T-helper 1 cell treated with Interleukin-12 subunit alpha and Interleukin-12 subunit beta and Interleukin-4 antibody, amounts not matched to agents 30 μg/mL and 1 μg/mL, for 36 hours (primary cell): ENCODE results near the gene MGA.

Source experiments
- H3K27ac Mint-ChIP-seq: one replicate; pipeline ENCODE4 v1.8.0; 2021; ENCODE audit warnings: mild to moderate bottlenecking, mixed read lengths
- H3K27me3 Mint-ChIP-seq: one replicate; pipeline ENCODE4 v1.8.0; 2021; ENCODE audit warnings: low read depth, mixed read lengths
- H3K36me3 Mint-ChIP-seq: one replicate; pipeline ENCODE4 v1.8.0; 2021; ENCODE audit warnings: low read depth, mixed read lengths
- H3K4me1 Mint-ChIP-seq: one replicate; pipeline ENCODE4 v1.8.0; 2021; ENCODE audit warnings: low read depth, mixed read lengths
- H3K4me3 Mint-ChIP-seq: one replicate; pipeline ENCODE4 v1.8.0; 2021; ENCODE audit warnings: mild to moderate bottlenecking, moderate library complexity, mixed read lengths
- H3K9me3 Mint-ChIP-seq: one replicate; pipeline ENCODE4 v1.8.0; 2021; ENCODE audit warnings: mixed read lengths

The MGA gene

DNA sequence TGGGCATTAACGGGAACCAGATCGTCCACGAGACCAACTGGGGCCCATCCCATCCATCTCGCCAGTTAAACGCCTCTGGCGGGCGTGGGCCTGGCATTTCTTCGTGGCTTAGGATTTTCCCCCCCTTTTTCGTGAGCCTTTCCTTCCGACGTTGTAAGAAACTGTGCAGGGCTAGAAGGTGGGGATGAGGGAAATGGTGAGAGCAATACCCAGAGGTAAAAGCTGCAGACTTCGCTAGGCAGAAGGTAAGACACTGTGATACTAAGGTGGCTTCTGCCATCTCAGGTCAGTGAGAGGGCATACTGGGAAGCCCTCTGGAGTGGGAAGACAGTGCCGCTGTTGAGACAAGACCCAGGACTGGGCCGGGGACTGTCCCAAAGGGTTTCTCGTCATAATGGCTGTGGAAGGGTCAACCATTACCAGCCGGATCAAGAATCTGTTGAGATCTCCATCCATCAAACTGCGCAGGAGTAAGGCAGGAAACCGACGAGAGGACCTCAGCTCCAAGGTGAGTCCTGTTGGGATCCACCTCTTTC lies 114.7 kb downstream of the MGA start:
- H3K4me1 Mint-ChIP-seq, result peaks cover 58% of the 10 kb centered on the region
- no peaks in the 10 kb centered on the region for H3K27me3 Mint-ChIP-seq
- H3K4me3 Mint-ChIP-seq, result peak overlapping the region; percentile 94
- H3K27ac Mint-ChIP-seq, result peak overlapping the region; percentile 93
- H3K36me3 Mint-ChIP-seq, result peaks cover 10% of the 10 kb centered on the region
- no peaks in the 10 kb centered on the region for H3K9me3 Mint-ChIP-seq

DNA sequence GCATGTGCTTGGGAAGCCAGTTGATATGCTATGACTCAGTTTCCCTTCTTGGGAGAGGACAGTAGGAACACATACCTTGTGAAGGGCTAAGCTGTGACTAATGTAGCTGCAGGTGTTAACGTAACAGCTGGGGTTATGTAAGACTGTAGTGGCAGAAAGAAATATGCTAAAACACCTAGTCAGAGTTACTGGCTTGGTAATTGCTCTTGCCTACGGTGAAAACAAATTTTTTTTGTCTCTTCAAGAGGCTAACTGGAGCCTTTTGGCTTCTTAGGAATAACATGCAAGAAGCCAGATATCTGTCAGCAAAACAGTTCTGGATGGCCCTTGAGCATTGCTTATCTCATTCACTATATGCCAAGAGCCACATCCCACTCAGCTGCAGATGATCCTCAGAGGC lies 115.4 kb downstream of the MGA start:
- H3K4me3 Mint-ChIP-seq, result peak overlapping the region; percentile 94
- H3K4me1 Mint-ChIP-seq, result peaks cover 64% of the 10 kb centered on the region
- H3K9me3 Mint-ChIP-seq, result no peaks in the 10 kb centered on the region
- H3K36me3 Mint-ChIP-seq, result peaks cover 11% of the 10 kb centered on the region
- no peaks in the 10 kb centered on the region for H3K27me3 Mint-ChIP-seq
- peak overlapping the region; percentile 93 for H3K27ac Mint-ChIP-seq

DNA sequence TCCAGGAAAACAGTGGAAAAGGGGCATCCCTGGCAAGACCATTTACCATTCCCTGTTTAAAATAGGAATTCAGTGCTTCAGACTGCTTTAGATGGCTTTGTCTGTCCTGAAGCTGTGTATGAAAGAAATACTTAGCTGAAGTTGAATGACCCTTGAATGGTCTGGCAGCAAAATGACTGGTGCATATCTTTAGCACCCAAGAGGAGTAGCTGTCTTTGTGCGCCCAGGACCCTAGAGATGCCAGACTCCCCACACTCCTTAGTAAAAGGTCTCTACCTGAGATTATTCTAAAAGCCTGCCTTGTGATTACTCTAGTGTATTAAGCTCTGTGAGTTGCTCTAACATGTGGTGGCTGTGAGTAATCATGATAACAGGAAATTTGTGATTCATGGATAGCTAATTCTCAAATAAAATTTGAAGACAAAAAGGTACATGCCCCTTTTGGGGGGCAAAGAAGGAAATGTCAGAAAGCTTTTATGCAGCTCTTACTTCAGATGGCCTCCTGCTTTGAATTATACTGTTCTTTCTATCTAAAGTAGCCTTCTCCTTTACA lies 117.3 kb downstream of the MGA start:
- no peak overlapping the region for H3K27ac Mint-ChIP-seq

DNA sequence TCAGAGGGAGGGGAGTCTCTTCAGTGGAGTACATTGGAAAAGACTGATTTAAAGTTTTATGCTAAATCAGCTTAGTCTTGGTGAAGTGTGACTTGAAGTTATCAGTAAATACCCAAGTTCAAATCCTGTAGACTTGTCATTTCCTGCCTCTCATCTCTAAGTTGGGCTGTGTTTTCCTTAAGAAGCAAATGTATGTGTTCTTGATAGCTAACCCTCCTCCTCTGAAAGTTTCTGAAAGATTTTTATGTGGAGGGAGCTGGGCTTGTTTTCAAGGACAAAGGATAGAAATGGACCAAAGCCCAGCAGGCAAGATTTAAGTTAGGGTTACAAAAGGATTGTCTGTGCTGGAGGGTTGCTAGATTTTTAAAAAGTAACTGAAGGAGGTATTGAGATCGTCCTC lies 118.3 kb downstream of the MGA start:
- H3K27ac Mint-ChIP-seq, result no peak overlapping the region

More for the DNA sequence above, 117.3 kb downstream of the MGA start:
- H3K9me3 Mint-ChIP-seq, result no peaks in the 10 kb centered on the region
- H3K27me3 Mint-ChIP-seq, result no peaks in the 10 kb centered on the region
- no peak overlapping the region for H3K4me3 Mint-ChIP-seq
- H3K36me3 Mint-ChIP-seq, result peaks cover 9% of the 10 kb centered on the region
- peaks cover 62% of the 10 kb centered on the region for H3K4me1 Mint-ChIP-seq

DNA sequence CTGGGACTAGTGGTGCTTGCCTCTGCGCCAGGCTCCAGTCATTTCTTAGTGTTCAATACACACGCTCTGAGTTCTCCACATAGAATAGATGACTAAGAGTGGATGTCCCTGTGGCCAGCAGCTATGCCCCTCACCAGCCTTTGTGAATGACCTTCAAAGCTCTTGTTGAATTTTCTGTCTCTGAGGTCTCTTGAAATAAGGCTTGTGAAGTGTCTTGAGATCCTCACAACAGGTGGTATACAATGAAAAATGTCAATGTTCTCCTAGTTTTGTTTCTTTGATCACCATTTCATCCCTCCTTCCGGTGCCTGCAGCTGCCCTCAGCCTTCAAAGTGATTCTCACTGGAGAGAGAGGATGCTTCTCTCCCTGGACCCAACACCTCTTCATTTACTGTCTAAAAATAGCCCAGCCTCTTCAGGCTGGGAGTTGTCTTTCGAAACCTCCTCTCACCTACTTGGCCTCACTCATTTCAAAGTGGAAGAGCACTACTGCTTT lies 119.5 kb downstream of the MGA start:
- H3K27me3 Mint-ChIP-seq, result no peaks in the 10 kb centered on the region
- peaks cover 56% of the 10 kb centered on the region for H3K4me1 Mint-ChIP-seq
- no peaks in the 10 kb centered on the region for H3K9me3 Mint-ChIP-seq
- peak overlapping the region; percentile 21 for H3K4me3 Mint-ChIP-seq
- H3K27ac Mint-ChIP-seq, result peak overlapping the region; percentile 67
- H3K36me3 Mint-ChIP-seq, result peaks cover 12% of the 10 kb centered on the region

More for the DNA sequence above, 118.3 kb downstream of the MGA start:
- H3K27me3 Mint-ChIP-seq, result no peaks in the 10 kb centered on the region
- no peak overlapping the region for H3K4me3 Mint-ChIP-seq
- no peaks in the 10 kb centered on the region for H3K9me3 Mint-ChIP-seq
- H3K36me3 Mint-ChIP-seq, result peaks cover 12% of the 10 kb centered on the region
- H3K4me1 Mint-ChIP-seq, result peaks cover 58% of the 10 kb centered on the region

DNA sequence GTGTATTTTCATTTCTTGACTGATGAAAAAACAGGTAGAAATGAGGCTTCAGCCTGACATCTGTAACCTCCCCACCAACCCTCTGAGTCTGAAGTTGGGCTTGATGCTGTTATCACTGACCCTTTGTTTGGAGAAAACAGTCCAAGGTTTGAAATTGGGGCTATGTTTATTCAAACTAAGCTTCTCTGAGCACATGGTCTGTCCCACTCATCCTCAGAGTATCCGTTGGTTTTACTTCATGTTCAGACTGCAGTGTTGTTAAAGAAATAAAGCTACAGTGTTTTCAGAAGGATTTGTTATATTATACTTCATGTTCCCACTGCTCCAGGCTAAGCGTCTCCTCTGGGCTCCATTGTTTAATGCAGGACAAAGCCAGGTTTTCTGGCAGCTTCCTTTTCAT lies 120.1 kb downstream of the MGA start:
- Mint-ChIP-seq H3K4me1 (peaks cover 51% of the 10 kb centered on the region), H3K27me3 (no peaks in the 10 kb centered on the region), H3K4me3 (peak overlapping the region; percentile 21), H3K9me3 (no peaks in the 10 kb centered on the region), H3K36me3 (peaks cover 12% of the 10 kb centered on the region), H3K27ac (peak overlapping the region; percentile 67)

DNA sequence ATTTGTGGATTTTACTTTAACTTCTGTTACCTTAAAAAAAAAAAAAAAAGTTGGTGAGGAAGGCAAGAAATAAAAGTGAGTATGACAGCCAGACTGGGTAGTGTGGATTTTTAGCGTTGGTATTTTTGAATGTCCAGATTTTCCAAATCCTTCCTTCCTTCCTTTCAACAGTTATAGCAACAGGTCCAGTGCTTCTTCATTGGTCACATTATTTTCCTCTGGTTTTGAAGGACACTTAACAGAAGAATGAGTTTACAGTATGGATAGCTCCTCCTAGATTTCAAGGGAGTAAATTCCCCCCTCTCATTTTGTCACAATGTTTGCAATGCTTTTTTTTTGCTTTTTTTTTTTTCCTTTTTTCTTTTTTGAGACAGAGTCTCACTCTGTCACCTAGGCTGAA lies 120.5 kb downstream of the MGA start:
- H3K27ac Mint-ChIP-seq, result no peak overlapping the region
- H3K27me3 Mint-ChIP-seq, result no peaks in the 10 kb centered on the region
- no peaks in the 10 kb centered on the region for H3K9me3 Mint-ChIP-seq
- no peak overlapping the region for H3K4me3 Mint-ChIP-seq
- H3K36me3 Mint-ChIP-seq, result peaks cover 12% of the 10 kb centered on the region
- peaks cover 47% of the 10 kb centered on the region for H3K4me1 Mint-ChIP-seq

DNA sequence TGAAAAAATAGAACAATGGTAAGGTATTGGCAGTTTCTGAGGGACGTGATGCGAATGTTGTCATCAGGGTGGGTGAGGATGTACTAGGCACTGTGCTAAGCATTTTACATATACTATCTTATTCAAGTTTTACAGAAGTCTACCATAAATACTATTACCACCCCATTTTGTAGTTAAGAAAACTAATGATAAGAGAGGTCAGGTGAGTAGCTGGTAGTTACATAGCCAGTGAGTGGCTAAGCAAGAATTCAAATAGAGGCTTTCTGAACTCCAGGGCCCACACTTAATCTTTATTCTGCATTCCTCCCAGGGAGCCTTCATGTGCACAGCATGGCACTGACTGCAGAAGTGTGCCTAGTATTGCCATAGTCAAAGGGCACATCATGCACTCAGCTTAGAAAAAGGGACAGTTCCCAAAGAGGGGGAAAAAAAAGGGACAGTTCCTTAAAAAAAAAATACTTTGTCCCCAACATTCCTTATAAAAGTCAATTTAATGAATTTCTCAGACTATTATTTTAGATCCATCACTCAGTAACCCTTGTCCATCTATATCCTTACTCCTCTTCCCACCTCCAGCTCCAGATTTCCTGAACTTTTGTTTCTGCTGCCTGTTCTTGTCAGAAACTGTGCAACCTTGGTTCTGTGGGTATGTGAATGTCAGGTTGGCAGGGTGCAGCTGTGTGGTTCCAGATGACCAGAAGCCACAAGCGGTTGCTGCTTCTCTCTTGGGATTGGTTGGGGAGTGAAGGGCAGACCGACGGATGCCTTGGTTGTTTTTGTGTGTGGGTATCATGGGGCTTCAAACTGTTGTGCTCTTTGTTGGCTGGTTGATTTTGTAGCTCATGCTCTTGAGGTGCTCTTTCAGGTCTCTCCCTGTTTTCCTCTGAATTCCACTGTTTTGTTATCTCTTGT lies 122.4 kb downstream of the MGA start:
- Mint-ChIP-seq H3K9me3 (no peaks in the 10 kb centered on the region), H3K4me1 (peaks cover 36% of the 10 kb centered on the region)

DNA sequence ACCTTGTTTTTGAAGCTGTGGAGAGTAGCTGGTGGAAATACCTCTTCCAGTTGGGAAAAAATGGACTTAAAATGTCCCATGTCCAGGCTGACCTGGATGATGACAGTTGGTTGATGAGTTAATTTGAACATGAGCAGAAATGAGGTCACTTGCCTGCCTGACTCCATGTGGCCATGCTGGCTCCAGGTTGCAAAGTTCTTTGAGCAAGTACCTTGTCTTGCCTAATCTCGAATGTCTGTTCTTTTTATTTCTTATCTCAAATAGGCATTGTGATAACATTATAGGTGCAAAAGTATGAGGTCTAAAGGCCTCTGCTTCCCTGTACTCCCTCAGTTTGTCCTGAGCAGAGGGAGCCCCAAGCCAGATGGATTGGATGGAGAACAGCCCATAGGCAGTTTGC lies 123.1 kb downstream of the MGA start:
- no peaks in the 10 kb centered on the region for H3K9me3 Mint-ChIP-seq
- H3K27me3 Mint-ChIP-seq, result no peaks in the 10 kb centered on the region
- no peak overlapping the region for H3K27ac Mint-ChIP-seq
- H3K36me3 Mint-ChIP-seq, result peaks cover 9% of the 10 kb centered on the region
- peaks cover 32% of the 10 kb centered on the region for H3K4me1 Mint-ChIP-seq
- H3K4me3 Mint-ChIP-seq, result no peak overlapping the region

More for the DNA sequence above, 122.4 kb downstream of the MGA start:
- Mint-ChIP-seq H3K36me3 (peaks cover 9% of the 10 kb centered on the region), H3K27me3 (no peaks in the 10 kb centered on the region), H3K4me3 (no peak overlapping the region), H3K27ac (peak overlapping the region; percentile 46)

DNA sequence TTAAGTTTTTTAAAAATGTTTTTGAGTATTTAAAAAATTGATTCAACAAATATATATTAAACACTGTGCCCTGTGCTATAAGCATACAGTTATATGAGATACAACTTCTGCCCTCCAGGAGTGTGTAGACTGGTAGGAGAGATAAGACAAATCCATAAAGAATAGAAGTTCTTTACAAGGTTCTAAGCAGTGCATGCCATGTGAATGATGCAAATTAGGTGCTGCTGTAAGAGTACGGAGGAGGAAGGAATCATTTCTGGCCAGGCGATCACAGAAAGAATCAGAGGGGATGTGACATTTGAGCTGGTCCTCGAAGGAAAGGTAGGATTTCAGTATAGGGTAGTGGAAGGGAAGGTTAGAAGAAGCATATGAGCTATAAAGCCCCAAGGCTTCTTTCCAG lies 128.1 kb downstream of the MGA start:
- Mint-ChIP-seq H3K36me3 (peaks cover 5% of the 10 kb centered on the region), H3K27ac (no peak overlapping the region), H3K4me1 (peaks cover 41% of the 10 kb centered on the region), H3K4me3 (no peak overlapping the region), H3K27me3 (no peaks in the 10 kb centered on the region), H3K9me3 (no peaks in the 10 kb centered on the region)

DNA sequence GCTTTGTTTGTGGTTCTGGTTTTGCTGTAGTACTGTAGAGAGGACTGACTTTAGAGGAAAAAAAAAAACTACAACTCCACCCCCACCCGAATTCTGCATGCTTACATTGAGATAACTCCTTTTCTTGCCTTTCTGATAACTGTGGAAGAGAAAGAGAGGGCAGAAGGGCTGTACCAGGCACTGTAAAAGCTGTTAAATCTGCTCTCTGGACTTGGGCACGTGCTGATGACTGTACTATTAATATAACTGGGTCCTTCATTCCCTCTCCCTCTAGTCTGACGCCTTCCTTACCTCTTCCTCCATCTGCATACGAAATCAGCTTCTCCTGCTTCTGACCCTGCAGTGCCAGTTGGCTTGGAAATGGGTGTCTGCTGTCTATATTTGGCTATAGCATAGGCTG lies 129.0 kb downstream of the MGA start:
- H3K4me1 Mint-ChIP-seq, result peaks cover 40% of the 10 kb centered on the region
- H3K27me3 Mint-ChIP-seq, result no peaks in the 10 kb centered on the region
- no peaks in the 10 kb centered on the region for H3K9me3 Mint-ChIP-seq
- H3K4me3 Mint-ChIP-seq, result no peak overlapping the region
- peaks cover 5% of the 10 kb centered on the region for H3K36me3 Mint-ChIP-seq
- no peak overlapping the region for H3K27ac Mint-ChIP-seq

DNA sequence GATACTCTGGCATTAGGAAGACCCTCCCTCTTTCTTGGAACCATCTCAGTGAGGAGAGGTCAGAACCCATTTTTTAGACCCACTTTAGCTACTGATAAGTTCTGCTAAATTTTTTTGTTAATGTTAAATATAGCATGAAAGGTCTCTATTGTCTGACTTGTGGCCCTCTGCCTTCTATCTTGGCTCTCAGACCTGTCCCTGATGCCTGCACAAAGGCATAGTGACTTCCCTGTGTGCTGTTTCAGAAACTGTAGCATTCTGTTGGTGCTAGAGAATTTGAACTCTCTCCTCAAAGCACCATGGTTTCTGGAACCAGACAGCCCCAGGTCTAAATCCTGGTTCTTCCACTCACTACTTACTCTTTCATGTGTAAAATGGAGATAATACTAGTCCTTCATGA lies 129.5 kb downstream of the MGA start:
- Mint-ChIP-seq H3K27ac (no peak overlapping the region), H3K9me3 (no peaks in the 10 kb centered on the region), H3K4me1 (peaks cover 40% of the 10 kb centered on the region), H3K36me3 (peaks cover 5% of the 10 kb centered on the region), H3K4me3 (no peak overlapping the region), H3K27me3 (no peaks in the 10 kb centered on the region)

DNA sequence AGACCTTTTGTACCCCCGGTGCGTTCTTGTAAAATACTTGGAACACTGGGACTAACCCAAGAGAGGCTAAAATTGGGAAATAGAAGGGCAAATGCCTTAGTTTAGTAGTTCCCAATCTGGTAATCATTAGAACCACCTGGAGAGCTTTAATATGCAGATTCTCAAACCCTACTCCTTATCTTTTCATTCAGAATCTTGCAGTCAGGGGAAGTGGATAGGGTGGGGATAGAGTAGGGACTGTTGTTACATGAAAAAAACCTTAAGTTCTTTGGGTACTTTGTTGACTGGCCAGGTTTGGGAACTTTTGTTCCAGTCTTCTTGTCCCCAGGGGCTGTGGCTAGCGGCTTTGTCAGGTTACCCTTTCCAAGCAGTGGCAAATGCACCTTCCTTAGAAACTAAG lies 130.0 kb downstream of the MGA start:
- H3K4me3 Mint-ChIP-seq, result no peak overlapping the region
- H3K36me3 Mint-ChIP-seq, result peaks cover 5% of the 10 kb centered on the region
- peaks cover 40% of the 10 kb centered on the region for H3K4me1 Mint-ChIP-seq
- H3K27ac Mint-ChIP-seq, result peak overlapping the region; percentile 11
- no peaks in the 10 kb centered on the region for H3K27me3 Mint-ChIP-seq
- H3K9me3 Mint-ChIP-seq, result no peaks in the 10 kb centered on the region

DNA sequence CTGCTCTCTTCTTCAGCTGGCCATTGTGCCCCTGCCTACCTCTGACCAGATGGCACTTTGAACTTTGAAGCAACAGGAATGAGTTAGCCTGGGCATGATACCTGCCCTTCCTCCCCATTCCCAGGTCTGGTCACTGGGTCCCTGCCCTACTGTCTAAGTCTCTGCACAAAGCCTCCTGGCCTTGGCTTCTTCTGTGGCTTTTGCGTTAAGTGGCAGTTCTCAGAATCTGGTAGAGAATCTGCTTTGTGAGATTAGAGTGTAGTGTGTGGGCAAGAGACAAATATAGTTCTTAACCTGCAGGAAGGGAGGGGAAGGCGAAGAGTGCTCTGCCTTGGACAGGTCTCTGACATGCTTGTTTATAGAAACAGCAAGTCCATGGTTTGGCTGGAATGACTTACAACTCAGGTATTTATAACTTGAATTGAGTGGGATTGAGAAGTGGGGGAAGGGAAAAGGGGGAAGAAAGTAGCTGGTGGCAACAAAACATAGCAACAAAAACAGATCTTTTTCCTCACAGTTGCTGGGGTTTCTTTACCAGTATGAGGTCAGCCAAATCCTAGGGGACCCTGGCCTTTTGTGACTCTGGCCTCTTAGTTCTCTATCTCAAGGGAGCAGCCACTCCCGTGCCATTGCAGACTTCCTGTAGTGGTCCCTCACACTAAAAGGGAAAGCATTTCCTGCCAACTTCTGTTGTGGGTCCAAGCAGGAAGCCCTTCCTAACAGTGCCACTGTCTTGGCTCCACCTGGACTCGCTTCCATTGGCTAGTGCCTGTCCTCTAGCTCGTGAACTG lies 130.7 kb downstream of the MGA start:
- Mint-ChIP-seq H3K4me1 (peaks cover 42% of the 10 kb centered on the region), H3K9me3 (no peaks in the 10 kb centered on the region), H3K4me3 (peak overlapping the region; percentile 66), H3K36me3 (peaks cover 5% of the 10 kb centered on the region), H3K27me3 (no peaks in the 10 kb centered on the region), H3K27ac (peak overlapping the region; percentile 74)
